Stimulated activated CD8-positive, alpha-beta memory T cell treated with anti-CD3 and anti-CD28 coated beads, Interleukin-15, amount 100 ng/mL, for 48 hours (primary cell): Measurements from ENCODE around the gene ARHGEF19.

Source experiments
- DNase-seq, 2 donors: peaks; one replicate each; pipeline ENCODE4 v3.0.0-alpha.2; 2020; ENCODE audit warnings: low read depth in 2 of 2

Gene ARHGEF19

GRCh38 chr1:16149146-16149545 is 63.3 kb downstream of the ARHGEF19 start:
- no peak for DNase-seq

- DNase-seq = no peak
Observed at GRCh38 chr1:16148329-16149092, 63.9 kb downstream of the ARHGEF19 start.
